Measurements from ENCODE around the gene IFNB1. TPM values are rescaled to one million over a fixed set of nuclear protein-coding genes. Genes with fewer than 3 reads are reported as not detected.

The IFNB1 gene
- total RNA-seq, result not detected in 2 replicates

GRCh38 chr9:21077781-21078180, at the start of gene IFNB1:
Gene IFNB1, minus strand, starts transcription at chr9:21077942. Its CDS starts 73 bp downstream, at chr9:21077869.

GRCh38 chr9:21031091-21031807, 46.5 kb downstream of the IFNB1 start, which contains the start of gene HACD4:
Gene HACD4, minus strand, starts transcription at chr9:21031640. Its CDS starts 50 bp downstream, at chr9:21031590.

Other genes with a start within 250 kb of the IFNB1 start
- gene HACD4, start 46.3 kb downstream of the IFNB1 start, total RNA-seq, result 3.7 and 5.3 TPM in 2 replicates
- not detected in 2 replicates for gene IFNW1, start 63.9 kb upstream of the IFNB1 start, total RNA-seq
- gene IFNA21, start 88.7 kb upstream of the IFNB1 start, total RNA-seq, result not detected in 2 replicates
- gene IFNA4, start 109.6 kb upstream of the IFNB1 start, total RNA-seq, result not detected in 2 replicates
- gene IFNA7, start 124.3 kb upstream of the IFNB1 start, total RNA-seq, result not detected in 2 replicates
- gene IFNA10, start 129.2 kb upstream of the IFNB1 start, total RNA-seq, result not detected in 2 replicates
- gene IFNA16, start 139.4 kb upstream of the IFNB1 start, total RNA-seq, result not detected in 2 replicates
- gene IFNA17, start 150.3 kb upstream of the IFNB1 start, total RNA-seq, result not detected in 2 replicates
- not detected in 2 replicates for gene IFNA14, start 162.1 kb upstream of the IFNB1 start, total RNA-seq
- not detected in 2 replicates for gene IFNA5, start 227.4 kb upstream of the IFNB1 start, total RNA-seq

Data from epithelial cell of alveolus of lung (primary cell).